GM18520 (cell line): ENCODE measurements around the gene RECK.

Source experiments
- ATAC-seq: cut with Tn5 transposase; IDR thresholded peaks from one replicate; pipeline ENCODE4 v1.9.1; 2021; ENCODE audit not compliant: unreplicated experiment

The RECK gene

GRCh38 chr9:36025746-36026145, 11.0 kb upstream of the RECK start:
- no peak for ATAC-seq

DNA sequence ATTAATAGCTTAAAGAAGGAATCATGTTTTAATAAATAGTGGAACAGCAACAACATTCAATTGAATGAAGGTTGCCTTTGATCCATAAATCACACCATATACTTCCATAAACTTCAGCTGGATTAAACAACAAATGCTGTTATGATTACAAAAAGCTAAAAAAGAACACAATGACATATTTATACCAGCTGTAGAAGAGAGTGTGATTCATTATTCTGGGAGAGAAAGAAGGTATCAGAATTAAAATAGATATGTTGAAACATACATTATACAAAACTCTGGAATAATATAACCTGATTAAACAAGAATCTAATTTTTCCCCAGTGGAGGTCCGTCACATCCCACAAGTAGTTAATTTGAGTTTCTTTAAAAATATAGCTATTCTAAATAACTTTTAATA, 7.5 kb upstream of the RECK start:
- ATAC-seq: no peak

GRCh38 chr9:36029765-36030528, 6.8 kb upstream of the RECK start:
- no peak for ATAC-seq

- ATAC-seq: no peak
Measured at GRCh38 chr9:36030871-36031270, 5.8 kb upstream of the RECK start.

DNA sequence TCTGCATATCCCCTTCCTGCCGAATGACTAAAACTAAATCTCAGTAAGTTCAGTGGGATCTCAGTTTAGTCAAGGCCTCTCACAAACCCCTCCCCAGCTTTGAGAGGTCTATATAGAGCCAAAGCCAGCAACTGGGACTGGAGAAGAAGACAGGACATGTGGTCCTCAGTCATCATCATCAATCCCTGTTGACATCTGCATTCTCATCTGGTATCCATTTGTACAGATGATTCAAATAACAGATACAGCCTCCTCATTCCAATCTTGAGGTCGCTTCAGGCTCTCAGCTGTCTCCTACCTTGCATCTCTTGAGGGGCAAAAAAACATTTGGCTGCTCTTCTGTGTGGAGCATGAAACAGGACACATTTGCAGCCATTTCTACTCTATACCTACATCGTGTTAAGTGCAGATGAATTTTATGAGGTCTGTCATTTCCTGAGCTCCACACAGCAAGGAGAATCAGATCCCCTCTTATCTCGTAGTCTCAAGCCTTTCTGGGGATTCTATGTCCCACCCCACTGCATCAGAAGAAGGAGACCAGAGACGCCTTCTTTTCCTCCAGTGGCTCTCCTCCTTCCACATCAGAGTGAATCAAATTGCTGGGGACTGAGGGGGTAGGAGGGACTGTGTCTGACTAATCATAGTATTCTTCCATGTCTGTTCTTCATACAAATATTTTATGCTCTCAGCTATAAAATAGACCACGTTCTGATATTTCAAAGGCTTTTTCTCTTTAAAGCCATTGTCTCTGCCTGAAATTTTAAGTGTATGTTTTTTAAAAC, 4.7 kb upstream of the RECK start:
- no peak for ATAC-seq

DNA sequence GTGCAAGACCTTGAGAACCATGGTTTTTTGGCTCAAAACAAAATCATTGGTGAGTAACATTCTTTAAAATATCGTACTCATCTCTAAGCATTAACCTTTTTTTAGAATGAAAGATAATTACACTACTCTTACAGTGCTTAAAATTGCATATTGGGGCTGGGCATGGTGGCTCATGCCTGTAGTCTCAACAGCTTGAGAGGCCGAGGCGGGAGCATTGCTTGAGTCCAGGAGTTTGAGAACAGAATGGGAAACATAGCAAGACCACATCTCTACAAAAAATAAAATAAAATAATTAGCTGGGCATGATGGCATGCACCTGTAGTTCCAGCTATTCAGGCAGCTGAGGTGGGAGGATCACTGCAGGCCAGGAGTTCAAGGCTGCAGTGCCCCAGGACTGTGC, 2.9 kb upstream of the RECK start:
- no peak for ATAC-seq

DNA sequence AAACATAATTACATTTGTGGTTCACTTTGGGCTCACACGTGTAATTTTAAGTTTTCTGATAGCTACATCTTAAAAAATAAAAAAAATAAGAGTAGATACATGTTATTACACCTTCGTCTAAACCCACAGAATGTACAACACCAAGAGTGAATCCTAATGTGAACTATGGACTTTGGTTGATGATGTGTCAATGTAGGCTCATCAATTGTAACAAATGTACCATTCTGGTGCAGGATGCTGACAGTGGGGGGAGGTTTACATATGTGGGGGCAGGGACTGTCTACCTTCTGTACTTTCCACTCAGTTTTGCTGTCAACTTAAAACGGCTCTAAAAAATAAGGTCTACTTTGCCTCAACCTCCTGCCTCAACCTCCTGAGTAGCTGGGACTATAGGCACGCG, 2.5 kb upstream of the RECK start:
- ATAC-seq: no peak

- no peak for ATAC-seq
Measured at GRCh38 chr9:36035006-36035405, 1.7 kb upstream of the RECK start.

- no peak for ATAC-seq
Measured at GRCh38 chr9:36036253-36036779, 397 bp upstream of the RECK start.

DNA sequence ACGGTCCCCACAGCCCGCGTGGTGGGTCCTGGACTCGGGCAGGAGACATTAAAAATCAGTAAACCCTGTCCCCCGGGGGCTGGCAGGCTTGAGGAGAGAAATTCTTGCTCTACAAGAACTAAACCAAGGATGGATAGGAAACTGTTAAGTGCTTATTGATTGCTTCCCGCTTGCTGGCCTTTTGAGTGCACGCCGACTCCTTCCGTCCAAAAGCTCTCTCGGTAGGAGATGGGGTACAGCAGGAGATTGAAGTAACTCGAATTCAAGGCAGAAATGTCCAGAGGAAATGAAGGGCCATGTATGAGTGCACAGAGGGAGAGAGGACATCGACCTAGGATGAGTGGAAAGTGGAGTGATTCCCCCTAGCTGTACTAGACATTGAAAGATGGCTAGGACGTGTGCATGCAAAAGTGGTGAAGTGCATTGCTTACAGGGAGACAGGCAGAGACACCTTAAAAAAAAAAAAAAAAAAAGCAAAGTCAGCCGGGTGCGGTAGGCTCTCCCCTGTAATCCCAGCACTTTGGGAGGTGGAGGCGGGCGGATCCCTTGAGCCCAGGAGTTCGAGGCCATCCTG, 923 bp downstream of the RECK start:
- ATAC-seq: no peak

DNA sequence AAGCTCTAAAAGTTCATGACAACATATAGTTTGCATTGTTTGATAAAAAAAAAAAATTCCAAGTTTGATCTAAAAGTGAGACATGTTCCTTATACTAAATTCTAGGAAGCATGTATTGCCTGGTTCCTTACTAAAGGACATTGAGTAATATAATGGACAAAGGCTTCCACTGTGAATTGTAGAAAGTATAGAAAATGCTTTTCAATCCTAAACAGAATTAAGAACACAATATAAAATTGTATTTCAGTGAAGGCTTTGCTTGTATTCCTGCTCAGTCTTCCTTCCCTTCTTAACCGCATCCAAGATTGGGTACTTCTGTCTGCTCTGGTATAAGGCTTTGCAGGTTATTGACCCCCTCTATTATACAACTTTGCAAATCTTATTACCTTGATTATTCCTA, 2.4 kb downstream of the RECK start:
- no peak for ATAC-seq

DNA sequence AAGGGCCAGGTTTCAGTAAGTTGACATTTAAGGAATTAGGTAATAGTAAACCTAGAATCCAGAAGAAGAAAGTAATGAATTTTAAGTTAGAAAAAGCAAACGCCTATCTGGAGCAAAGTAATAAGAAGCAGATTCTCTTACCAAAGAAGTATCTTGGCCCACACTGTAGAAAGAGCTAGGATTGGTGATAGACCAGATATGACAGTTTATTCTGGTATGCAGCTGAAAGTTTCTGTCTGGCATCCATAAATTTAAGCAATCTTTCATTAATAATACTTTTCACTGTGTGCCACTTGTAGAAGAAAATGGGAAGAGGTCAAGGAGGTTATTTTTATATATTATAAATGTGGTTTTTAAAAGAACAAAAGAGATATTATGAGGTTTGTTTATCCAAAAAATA, 3.0 kb downstream of the RECK start:
- ATAC-seq: no peak

- ATAC-seq: no peak
Measured at GRCh38 chr9:36040271-36040925, 3.7 kb downstream of the RECK start.

- no peak for ATAC-seq
Measured at GRCh38 chr9:36041506-36041905, 4.8 kb downstream of the RECK start.

DNA sequence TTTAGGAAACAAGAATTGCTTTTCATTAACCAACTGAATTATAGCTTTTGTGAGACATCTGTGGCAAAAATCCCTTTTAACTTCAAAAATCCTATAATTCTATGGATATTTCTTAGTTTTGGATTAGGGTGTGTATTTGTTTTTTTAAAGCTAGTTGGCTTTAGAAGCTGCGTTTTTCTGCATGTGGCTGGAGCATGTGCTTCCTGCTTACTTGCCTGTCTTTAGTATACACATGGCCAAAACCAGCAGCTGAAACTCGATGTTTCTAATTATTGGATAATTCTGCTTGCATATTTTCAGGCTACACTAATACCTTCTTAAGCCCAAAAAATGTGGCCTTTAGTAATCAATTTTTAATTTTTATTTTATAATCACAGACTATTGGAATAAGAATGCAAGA, 8.9 kb downstream of the RECK start:
- ATAC-seq: no peak

- no peak for ATAC-seq
Measured at GRCh38 chr9:36046923-36047322, 10.2 kb downstream of the RECK start.

- no peak for ATAC-seq
Measured at GRCh38 chr9:36049408-36049807, 12.7 kb downstream of the RECK start.

GRCh38 chr9:36050476-36050875, 13.8 kb downstream of the RECK start:
- ATAC-seq: no peak

DNA sequence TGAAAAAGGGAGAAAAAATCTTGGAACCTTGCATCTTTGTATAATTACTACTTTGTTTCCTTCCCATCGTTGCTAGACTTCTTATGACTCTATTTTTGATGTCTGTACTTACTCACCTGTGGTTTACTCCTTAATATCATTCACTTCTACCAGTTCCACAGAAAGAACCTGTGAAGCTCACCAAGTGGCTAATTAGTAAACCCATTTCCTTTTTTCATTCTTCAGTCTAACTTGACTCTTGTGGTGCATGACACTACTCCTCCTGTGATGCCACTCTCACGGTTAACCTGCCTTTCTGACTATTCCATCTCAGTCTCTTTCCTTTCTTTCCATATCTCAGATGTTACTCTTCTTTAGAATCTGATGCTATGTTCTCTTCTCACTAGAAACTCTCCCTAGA, 14.6 kb downstream of the RECK start:
- no peak for ATAC-seq

DNA sequence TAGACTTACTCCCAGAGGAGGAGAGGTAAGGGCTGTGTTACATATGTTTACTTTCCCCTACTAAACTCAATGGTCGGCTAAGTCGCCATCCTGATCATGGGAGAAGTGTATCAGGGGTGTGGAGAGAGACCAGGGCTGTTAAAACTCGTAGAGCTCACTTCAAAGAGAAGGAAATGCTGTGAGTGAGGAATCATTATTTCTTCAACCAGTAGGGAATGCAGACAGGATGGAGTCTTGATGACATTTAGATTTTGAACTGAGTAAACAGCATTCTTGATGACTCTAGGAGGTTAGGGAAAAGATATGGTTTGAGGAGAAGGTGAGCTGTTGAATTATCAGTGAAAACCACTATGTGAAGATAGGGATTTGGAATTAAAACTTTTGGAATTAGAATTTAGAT, 17.3 kb downstream of the RECK start:
- no peak for ATAC-seq

DNA sequence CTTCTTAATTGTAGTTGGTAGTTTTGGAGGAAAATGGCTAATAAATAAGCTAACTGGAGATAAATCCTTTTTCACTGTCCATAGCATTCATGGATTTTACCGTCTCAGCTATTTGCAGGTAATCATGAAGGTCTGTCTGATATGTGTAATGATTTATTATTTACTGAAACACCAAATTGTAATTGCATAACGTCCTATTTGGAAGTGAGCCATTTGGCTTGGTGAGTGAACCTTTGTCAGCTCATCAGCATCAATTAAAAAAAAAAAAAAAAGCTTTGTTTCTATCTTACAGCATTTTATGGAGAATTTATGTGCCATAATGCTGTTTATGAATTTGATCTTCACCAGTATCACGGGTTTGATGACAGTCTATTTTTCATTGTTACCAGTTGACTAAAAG, 20.2 kb downstream of the RECK start:
- ATAC-seq: no peak
